Immature natural killer cell (primary cell): ENCODE measurements around the gene NDUFB7. TPM values are rescaled to one million over a fixed set of nuclear protein-coding genes. Genes with fewer than 3 reads are reported as not detected.
"Not testable (repeated sequence)": the region's sequence is repeated elsewhere in the genome, so short reads cannot be mapped to it uniquely, and the experiment has no call there.

Experiments used
- DNase-seq, 3 donors: peaks; one replicate each; pipeline ENCODE4 v3.0.0; 2022; ENCODE audit warnings: mixed read lengths in 1 of 3
- H3K27ac Mint-ChIP-seq, 6 donors: one replicate each; pipeline ENCODE4 v1.8.0; 2020; ENCODE audit warnings: mixed read lengths in 6 of 6, mild to moderate bottlenecking in 5 of 6, inconsistent platforms in 4 of 6, moderate library complexity in 3 of 6
- H3K27me3 Mint-ChIP-seq, 3 donors: one replicate each; pipeline ENCODE4 v1.8.0; 2020 to 2021; ENCODE audit warnings: low read depth in 3 of 3, mild to moderate bottlenecking in 3 of 3, mixed read lengths in 3 of 3, moderate library complexity in 3 of 3, inconsistent platforms in 1 of 3
- H3K36me3 Mint-ChIP-seq, 3 donors: one replicate each; pipeline ENCODE4 v1.8.0; 2020; ENCODE audit warnings: mixed read lengths in 3 of 3, inconsistent platforms in 2 of 3, mild to moderate bottlenecking in 2 of 3
- H3K4me1 Mint-ChIP-seq, 2 donors: one replicate each; pipeline ENCODE4 v1.8.0; 2020; ENCODE audit warnings: inconsistent platforms in 2 of 2, mild to moderate bottlenecking in 2 of 2, mixed read lengths in 2 of 2, moderate library complexity in 1 of 2
- H3K4me3 Mint-ChIP-seq, 5 donors: one replicate each; pipeline ENCODE4 v1.8.0; 2020; ENCODE audit warnings: mild to moderate bottlenecking in 5 of 5, mixed read lengths in 5 of 5, inconsistent platforms in 3 of 5, moderate library complexity in 3 of 5
- H3K9me3 Mint-ChIP-seq, 6 donors: one replicate each; pipeline ENCODE4 v1.8.0; 2020; ENCODE audit warnings: mild to moderate bottlenecking in 6 of 6, mixed read lengths in 6 of 6, inconsistent platforms in 4 of 6, moderate library complexity in 3 of 6
- polyA plus RNA-seq, 3 donors: library from polyadenylated mRNA; unstranded; fragments of 300-500 nt; fragmentation: Illumina TruSeq; gene quantifications; one replicate each; pipeline ENCODE4 v1.2.3, GENCODE V29; 2021

NDUFB7 gene
- polyA plus RNA-seq, 3 donors from 2014 or later = 400 to 782 (median 502) TPM

DNA sequence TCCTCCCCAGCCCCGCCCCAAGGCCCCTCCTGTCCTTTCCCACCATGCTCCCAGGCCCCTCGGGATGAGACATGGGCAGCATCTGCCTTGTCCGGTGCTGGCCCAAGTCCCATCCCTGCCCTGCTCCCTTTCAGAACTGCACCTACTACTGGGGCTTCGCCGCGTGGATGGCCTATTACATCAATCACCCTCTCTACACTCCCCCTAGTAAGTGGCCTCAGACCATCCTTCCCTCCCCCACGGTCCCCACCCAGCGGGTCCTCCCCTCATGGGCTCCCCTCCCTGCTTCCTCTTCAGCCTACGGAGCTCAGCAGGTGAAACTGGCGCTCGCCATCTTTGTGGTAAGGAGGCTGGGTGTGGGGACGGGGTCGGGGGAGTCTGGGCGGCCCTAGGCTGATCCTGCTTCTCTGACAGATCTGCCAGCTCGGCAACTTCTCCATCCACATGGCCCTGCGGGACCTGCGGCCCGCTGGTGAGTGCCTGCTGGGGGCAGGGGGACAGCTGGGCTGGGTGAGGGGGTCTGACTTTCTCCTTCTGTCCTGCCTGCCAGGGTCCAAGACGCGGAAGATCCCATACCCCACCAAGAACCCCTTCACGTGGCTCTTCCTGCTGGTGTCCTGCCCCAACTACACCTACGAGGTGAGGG is 7.1 kb downstream of the NDUFB7 start:
- Mint-ChIP-seq H3K4me1 (peaks cover 64 to 72% of the 10 kb centered on the region in 2 donors), H3K27ac (peak overlapping the region in 4 of 6 donors; percentile 31 to 76 (median 44)), H3K4me3 (peak overlapping the region in 3 of 5 donors; percentile 42 to 53 (median 44))
- not testable (repeated sequence) for H3K9me3 Mint-ChIP-seq, DNase-seq, H3K36me3 Mint-ChIP-seq, H3K27me3 Mint-ChIP-seq

DNA sequence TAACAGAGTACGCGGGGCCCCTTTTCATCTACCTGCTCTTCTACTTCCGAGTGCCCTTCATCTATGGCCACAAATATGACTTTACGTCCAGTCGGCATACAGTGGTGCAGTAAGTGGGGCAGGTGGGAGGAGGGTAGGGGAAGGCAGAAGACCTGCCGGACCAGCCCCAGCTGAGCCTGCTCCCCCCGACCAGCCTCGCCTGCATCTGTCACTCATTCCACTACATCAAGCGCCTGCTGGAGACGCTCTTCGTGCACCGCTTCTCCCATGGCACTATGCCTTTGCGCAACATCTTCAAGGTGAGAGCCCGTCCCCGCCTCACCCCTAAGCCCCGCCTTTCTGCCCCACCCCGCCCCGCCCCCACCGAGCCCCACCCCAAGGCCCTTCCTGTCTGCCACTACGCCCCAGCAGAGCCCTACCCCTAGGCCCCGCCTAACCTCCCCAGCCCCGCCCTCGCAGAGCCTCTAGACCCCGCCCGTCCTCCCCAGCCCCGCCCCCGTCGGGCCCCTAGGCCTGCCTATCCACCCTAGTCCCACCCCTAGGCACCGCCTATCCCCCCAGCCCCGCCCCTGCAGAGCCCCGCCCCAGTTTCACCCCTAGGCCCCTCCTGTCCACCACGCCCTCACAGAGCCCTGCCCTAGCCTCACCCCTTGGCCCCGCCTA is 7.7 kb downstream of the NDUFB7 start:
- H3K36me3 Mint-ChIP-seq = peaks cover 0 to 3% (median 0%) of the 10 kb centered on the region in 3 donors
- peaks cover 60 to 70% of the 10 kb centered on the region in 2 donors for H3K4me1 Mint-ChIP-seq
- H3K9me3 Mint-ChIP-seq = no peaks in the 10 kb centered on the region
- DNase-seq = no peak
- peaks cover 3 to 8% (median 4%) of the 10 kb centered on the region in 3 donors for H3K27me3 Mint-ChIP-seq
- peak overlapping the region in 4 of 5 donors; percentile 40 to 86 (median 73) for H3K4me3 Mint-ChIP-seq
- peak overlapping the region; percentile 22 to 88 (median 70) for H3K27ac Mint-ChIP-seq

DNA sequence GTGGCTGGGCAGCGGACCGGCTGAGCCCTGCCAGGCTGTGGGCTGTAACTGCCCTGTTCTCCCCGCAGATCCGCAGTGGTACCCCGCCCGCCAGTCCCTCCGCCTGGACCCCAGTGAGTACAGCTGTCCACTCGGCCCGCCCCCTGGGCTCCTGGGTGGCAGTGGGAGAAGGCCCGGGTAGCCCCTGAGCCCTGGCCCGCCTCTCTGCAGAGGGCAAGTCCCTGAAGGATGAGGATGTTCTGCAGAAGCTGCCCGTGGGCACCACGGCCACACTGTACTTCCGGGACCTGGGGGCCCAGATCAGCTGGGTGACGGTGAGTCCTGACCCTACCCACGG is 8.3 kb downstream of the NDUFB7 start:
- Mint-ChIP-seq H3K27me3 (peaks cover 3 to 8% (median 4%) of the 10 kb centered on the region in 3 donors), H3K9me3 (no peaks in the 10 kb centered on the region), H3K36me3 (peaks cover 0 to 2% (median 0%) of the 10 kb centered on the region in 3 donors), H3K4me3 (peak overlapping the region; percentile 40 to 86 (median 75)), H3K4me1 (peaks cover 63 to 71% of the 10 kb centered on the region in 2 donors), H3K27ac (peak overlapping the region in 5 of 6 donors; percentile 22 to 98 (median 86))
- no peak for DNase-seq

- Mint-ChIP-seq H3K27ac (peak overlapping the region; percentile 90 to 98 (median 96)), H3K4me1 (peaks cover 63 to 71% of the 10 kb centered on the region in 2 donors), H3K9me3 (no peaks in the 10 kb centered on the region), H3K36me3 (no peaks in the 10 kb centered on the region), H3K4me3 (peak overlapping the region; percentile 76 to 87 (median 86)), H3K27me3 (peaks cover 3 to 6% (median 4%) of the 10 kb centered on the region in 3 donors)
- DNase-seq = no peak
Measured at GRCh38 chr19:14562660-14563589, 8.9 kb downstream of the NDUFB7 start.

DNA sequence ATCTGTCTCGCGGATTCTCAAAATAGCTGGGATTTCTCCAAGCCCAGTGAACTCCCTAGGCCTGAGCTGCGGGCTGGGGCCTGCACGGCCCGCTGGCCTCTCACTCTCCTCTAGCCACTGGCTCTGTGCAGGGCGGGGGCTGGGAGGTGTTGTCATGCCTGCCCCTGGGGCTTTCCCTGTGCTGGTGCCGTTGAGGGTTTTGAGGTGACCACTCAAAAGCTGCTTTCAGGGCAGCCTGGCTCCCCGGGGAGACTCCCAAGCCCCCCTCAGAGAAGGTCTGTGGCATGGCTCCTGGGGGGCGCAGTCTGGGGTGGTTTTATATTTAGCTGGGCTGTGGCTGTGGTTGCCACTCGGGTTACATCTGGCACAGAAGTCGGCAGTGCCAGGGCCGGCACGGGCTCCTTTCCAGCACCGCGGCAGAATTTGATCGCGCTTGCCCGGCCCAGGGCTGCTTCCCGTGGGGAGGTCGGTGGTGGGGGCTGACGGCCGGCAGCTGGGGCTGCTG is 10.0 kb downstream of the NDUFB7 start:
- Mint-ChIP-seq H3K4me3 (peak overlapping the region; percentile 76 to 87 (median 86)), H3K4me1 (peaks cover 54 to 63% of the 10 kb centered on the region in 2 donors), H3K27ac (peak overlapping the region; percentile 90 to 98 (median 96)), H3K27me3 (peaks cover 2 to 5% (median 3%) of the 10 kb centered on the region in 3 donors), H3K36me3 (no peaks in the 10 kb centered on the region), H3K9me3 (no peaks in the 10 kb centered on the region)
- DNase-seq = peak; percentile 72 to 78 (median 75)

DNA sequence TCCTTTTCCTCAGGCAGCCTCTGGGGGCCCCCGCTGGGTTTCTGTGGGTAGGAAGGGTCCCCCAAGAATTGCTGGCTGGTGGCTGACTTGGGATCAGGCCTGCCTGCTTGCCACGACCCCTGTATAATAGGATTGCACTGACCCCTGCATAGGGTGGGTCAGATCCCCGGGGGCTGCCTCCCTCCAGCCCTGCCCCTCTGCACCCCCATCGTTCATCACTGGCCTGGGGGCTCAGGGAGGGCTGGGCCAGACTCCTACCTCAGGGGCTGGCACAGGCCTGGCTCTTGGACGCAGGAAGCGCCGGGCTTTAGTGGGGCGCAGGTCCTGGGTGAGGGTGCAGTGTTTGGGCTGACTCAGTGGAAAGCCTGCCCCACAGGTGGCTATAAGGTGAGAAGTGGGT is 10.6 kb downstream of the NDUFB7 start:
- H3K4me1 Mint-ChIP-seq = peaks cover 55 to 64% of the 10 kb centered on the region in 2 donors
- no peak for DNase-seq
- H3K4me3 Mint-ChIP-seq = peak overlapping the region in 4 of 5 donors; percentile 85 to 87 (median 86)
- peak overlapping the region; percentile 90 to 98 (median 96) for H3K27ac Mint-ChIP-seq
- peaks cover 0 to 2% (median 0%) of the 10 kb centered on the region in 3 donors for H3K36me3 Mint-ChIP-seq
- peaks cover 3 to 5% (median 3%) of the 10 kb centered on the region in 3 donors for H3K27me3 Mint-ChIP-seq
- no peaks in the 10 kb centered on the region for H3K9me3 Mint-ChIP-seq

DNA sequence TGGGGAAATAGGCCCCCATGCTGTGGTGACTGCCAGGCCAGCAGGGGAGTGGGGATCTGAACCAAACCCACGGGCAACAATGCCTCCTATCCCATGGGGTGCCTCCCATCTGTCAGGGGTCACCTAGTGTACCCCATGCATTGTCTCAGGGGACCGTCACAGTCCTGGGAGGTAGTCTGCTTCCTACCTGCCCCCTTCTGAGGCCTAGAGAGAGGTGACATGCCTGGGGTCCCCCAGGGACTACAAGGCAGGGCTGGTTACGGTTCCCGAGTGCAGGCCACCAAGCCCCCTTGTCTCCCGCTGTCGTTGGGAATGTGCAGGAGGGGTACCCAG is 11.1 kb downstream of the NDUFB7 start:
- H3K27ac Mint-ChIP-seq = peak overlapping the region; percentile 75 to 89 (median 82)
- peak overlapping the region in 2 of 5 donors; percentile 3 to 34 for H3K4me3 Mint-ChIP-seq
- H3K9me3 Mint-ChIP-seq = no peaks in the 10 kb centered on the region
- peaks cover 56 to 64% of the 10 kb centered on the region in 2 donors for H3K4me1 Mint-ChIP-seq
- peaks cover 3 to 8% (median 6%) of the 10 kb centered on the region in 3 donors for H3K27me3 Mint-ChIP-seq
- no peak for DNase-seq
- peaks cover 0 to 7% (median 0%) of the 10 kb centered on the region in 3 donors for H3K36me3 Mint-ChIP-seq

GRCh38 chr19:14559916-14560775 is 11.7 kb downstream of the NDUFB7 start:
- peaks cover 3 to 9% (median 6%) of the 10 kb centered on the region in 3 donors for H3K27me3 Mint-ChIP-seq
- H3K9me3 Mint-ChIP-seq = no peaks in the 10 kb centered on the region
- H3K4me3 Mint-ChIP-seq = peak overlapping the region in 2 of 5 donors; percentile 18 to 34
- peak overlapping the region; percentile 75 to 89 (median 82) for H3K27ac Mint-ChIP-seq
- DNase-seq = no peak
- peaks cover 52 to 64% of the 10 kb centered on the region in 2 donors for H3K4me1 Mint-ChIP-seq
- peaks cover 0 to 7% (median 0%) of the 10 kb centered on the region in 3 donors for H3K36me3 Mint-ChIP-seq

- peaks cover 3 to 6% (median 6%) of the 10 kb centered on the region in 3 donors for H3K27me3 Mint-ChIP-seq
- peak overlapping the region; percentile 69 to 88 (median 80) for H3K27ac Mint-ChIP-seq
- peaks cover 0 to 7% (median 0%) of the 10 kb centered on the region in 3 donors for H3K36me3 Mint-ChIP-seq
- H3K4me3 Mint-ChIP-seq = peak overlapping the region in 4 of 5 donors; percentile 18 to 57 (median 38)
- H3K9me3 Mint-ChIP-seq = no peaks in the 10 kb centered on the region
- DNase-seq = no peak
- H3K4me1 Mint-ChIP-seq = peaks cover 50 to 58% of the 10 kb centered on the region in 2 donors
Measured at GRCh38 chr19:14558370-14559066, 13.3 kb downstream of the NDUFB7 start.

GRCh38 chr19:14556662-14557188 is 15.1 kb downstream of the NDUFB7 start:
- H3K4me3 Mint-ChIP-seq = peak overlapping the region; percentile 70 to 81 (median 79)
- H3K9me3 Mint-ChIP-seq = no peaks in the 10 kb centered on the region
- peak; percentile 71 to 76 (median 75) for DNase-seq
- H3K27ac Mint-ChIP-seq = peak overlapping the region; percentile 85 to 99 (median 94)
- peaks cover 0 to 8% (median 5%) of the 10 kb centered on the region in 3 donors for H3K27me3 Mint-ChIP-seq
- H3K36me3 Mint-ChIP-seq = peaks cover 0 to 7% (median 0%) of the 10 kb centered on the region in 3 donors
- peaks cover 54 to 55% of the 10 kb centered on the region in 2 donors for H3K4me1 Mint-ChIP-seq

DNA sequence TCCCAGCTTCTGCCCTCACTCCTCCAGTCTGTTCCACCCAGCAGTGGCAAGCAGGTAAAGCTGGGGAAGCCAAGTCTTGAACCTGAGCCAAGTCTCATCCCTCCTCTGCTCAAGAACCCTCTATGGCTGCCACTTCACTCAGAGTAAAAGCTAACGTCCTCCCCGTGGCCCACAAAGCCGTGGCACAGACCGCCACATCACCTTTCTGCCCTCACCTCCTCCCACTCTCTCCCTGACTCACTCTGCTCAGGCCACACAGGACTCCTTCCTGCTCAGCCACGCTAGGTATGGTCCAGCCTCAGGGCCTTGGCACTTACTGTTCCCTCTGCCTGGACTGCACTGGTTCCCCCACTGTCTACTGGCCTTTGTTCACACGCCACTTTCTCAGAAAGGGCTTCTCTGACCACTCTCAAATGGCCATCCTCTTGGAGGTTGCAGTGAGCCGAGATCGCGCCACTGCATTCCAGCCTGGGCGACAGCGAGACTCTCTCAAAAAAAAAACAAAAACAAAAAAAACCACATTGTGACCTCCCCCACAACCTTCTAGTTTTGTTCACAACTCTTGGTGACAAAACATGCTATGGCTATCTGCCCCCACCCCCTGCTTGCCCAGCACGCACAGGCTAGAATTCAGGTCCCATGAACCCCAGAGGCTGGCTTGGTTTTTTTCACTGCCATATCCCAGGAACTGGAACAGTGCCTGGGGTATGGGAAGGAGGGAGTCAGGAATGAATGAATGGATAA is 15.8 kb downstream of the NDUFB7 start:
- Mint-ChIP-seq H3K36me3 (peaks cover 0 to 7% (median 0%) of the 10 kb centered on the region in 3 donors), H3K27ac (peak overlapping the region; percentile 85 to 99 (median 94)), H3K4me3 (peak overlapping the region; percentile 70 to 81 (median 79)), H3K27me3 (peaks cover 0 to 11% (median 8%) of the 10 kb centered on the region in 3 donors), H3K9me3 (no peaks in the 10 kb centered on the region), H3K4me1 (peaks cover 56 to 58% of the 10 kb centered on the region in 2 donors)
- DNase-seq = peak; percentile 39 to 54 (median 48)
